ENCODE measurements around the gene FGF14. TPM values are rescaled to one million over a fixed set of nuclear protein-coding genes. Genes with fewer than 3 reads are reported as not detected.

The FGF14 gene
- total RNA-seq, 3 donors from 2014 or later = under 0.01 to 0.29 (median under 0.01) TPM

DNA sequence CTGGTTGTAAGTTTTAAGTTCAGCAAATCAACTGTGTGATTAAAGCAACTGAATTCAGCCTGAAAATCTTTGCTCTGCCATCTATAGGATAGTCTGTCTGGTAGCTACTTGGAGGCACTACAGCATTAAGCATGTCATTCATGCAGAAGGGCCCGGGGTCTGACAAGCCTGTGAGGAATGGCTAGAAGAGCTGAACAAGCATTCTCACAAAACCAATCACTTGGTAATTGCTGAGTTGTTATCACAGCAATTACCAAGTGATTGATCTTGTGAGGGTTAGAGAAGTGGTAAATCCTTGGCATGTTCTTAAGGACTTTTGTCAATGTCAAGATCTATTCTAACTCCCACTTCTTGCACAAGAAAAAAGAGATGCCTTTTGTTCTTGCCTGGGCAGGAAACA lies 356.1 kb downstream of the FGF14 start:
- no peaks in the 10 kb centered on the region for H3K36me3 ChIP-seq
- no peak overlapping the region for H3K4me3 ChIP-seq
- H3K27me3 ChIP-seq = no peaks in the 10 kb centered on the region
- H3K27ac ChIP-seq = no peak overlapping the region
- no peaks in the 10 kb centered on the region for H3K4me1 ChIP-seq
- no peak for DNase-seq (ENCODE audit: low spot score in 2 of 2)
- intact Hi-C loops (cut with DNase I; ENCODE audit: low total_unique reads) = no loop called here
- H3K9me3 ChIP-seq = peaks cover 0 to 4% of the 10 kb centered on the region in 2 donors
- TF ChIP-seq, protein P1, sequence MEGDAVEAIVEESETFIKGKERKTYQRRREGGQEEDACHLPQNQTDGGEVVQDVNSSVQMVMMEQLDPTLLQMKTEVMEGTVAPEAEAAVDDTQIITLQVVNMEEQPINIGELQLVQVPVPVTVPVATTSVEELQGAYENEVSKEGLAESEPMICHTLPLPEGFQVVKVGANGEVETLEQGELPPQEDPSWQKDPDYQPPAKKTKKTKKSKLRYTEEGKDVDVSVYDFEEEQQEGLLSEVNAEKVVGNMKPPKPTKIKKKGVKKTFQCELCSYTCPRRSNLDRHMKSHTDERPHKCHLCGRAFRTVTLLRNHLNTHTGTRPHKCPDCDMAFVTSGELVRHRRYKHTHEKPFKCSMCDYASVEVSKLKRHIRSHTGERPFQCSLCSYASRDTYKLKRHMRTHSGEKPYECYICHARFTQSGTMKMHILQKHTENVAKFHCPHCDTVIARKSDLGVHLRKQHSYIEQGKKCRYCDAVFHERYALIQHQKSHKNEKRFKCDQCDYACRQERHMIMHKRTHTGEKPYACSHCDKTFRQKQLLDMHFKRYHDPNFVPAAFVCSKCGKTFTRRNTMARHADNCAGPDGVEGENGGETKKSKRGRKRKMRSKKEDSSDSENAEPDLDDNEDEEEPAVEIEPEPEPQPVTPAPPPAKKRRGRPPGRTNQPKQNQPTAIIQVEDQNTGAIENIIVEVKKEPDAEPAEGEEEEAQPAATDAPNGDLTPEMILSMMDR (IDR thresholded peaks at IDR 0.05) = no peak

DNA sequence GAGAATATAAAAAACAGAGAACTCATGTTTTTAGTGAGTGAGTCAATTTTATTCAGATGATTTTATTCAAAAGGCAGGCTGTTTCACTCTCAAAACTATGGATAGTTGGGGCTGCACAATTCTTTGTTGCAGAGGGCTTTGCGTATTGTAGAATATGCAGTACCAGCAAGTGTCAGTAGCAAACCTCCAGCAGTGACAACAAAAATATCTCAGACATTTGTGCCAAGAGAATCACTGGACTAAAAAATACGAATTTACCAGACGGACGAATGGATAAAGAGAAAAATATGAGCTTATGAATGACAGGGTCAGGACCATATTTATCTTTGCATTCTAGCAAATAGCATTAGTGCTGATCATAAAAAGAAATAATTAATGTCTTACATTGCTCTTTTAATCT lies 359.1 kb downstream of the FGF14 start:
- Histone ChIP-seq H3K9me3 (no peaks in the 10 kb centered on the region), H3K27ac (no peak overlapping the region), H3K4me3 (no peak overlapping the region), H3K4me1 (no peaks in the 10 kb centered on the region), H3K27me3 (no peaks in the 10 kb centered on the region), H3K36me3 (no peaks in the 10 kb centered on the region)
- intact Hi-C loops (cut with DNase I; ENCODE audit: low total_unique reads) = no loop called here
- TF ChIP-seq, protein P1 (IDR thresholded peaks at IDR 0.05) = no peak
- TF ChIP-seq POLR2A (IDR thresholded peaks at IDR 0.05) (no peak), POLR2AphosphoS5 (IDR thresholded peaks at IDR 0.05) (no peak)
- DNase-seq (ENCODE audit: low spot score in 2 of 2) = no peak

DNA sequence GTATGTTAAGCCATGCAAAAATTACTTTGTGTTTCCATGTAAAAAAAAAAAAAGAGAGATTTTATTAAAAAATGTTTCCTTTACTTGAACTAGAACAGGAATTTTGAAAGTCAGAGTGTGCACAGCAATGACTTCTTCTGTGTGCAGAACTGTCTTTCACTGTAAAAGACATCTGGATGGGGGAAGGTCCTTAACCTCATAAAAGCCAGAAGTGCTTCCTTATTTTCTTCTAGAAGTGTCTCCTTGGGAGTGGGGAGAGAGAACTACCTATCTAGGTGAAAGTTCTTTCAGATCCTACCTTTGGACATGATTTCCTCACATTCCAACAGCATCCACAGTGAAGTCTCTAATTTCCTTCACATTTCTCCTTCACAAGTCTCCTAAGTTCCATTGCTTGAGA lies 360.3 kb downstream of the FGF14 start:
- H3K27ac ChIP-seq = no peak overlapping the region
- no peak overlapping the region for H3K4me3 ChIP-seq
- no peaks in the 10 kb centered on the region for H3K36me3 ChIP-seq
- no peaks in the 10 kb centered on the region for H3K4me1 ChIP-seq
- no peaks in the 10 kb centered on the region for H3K9me3 ChIP-seq
- intact Hi-C loops (cut with DNase I; ENCODE audit: low total_unique reads) = no loop called here
- TF ChIP-seq, protein P1 (IDR thresholded peaks at IDR 0.05) = no peak
- TF ChIP-seq POLR2AphosphoS5 (IDR thresholded peaks at IDR 0.05) = no peak
- TF ChIP-seq POLR2A (IDR thresholded peaks at IDR 0.05) = no peak
- H3K27me3 ChIP-seq = no peaks in the 10 kb centered on the region
- DNase-seq (ENCODE audit: low spot score in 2 of 2) = no peak

DNA sequence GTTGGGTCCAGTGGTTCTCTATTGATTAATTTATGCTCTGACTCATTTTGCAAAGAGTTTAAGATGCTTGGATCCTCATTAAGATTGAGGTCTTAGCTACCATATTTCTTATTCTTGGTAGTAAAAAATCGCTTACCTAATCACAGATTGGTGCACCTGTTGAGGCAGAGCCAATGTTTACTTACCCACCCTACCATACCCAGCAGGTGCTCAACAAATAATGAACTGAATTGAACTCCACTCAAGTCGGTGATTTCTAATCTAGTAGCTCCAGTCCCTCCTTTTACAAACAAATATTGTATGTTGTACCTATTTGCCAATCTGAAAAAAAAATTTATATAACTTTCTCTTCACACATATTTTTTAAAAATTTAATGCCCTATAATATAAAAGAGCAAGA lies 361.0 kb downstream of the FGF14 start:
- no peaks in the 10 kb centered on the region for H3K4me1 ChIP-seq
- no peaks in the 10 kb centered on the region for H3K36me3 ChIP-seq
- H3K27ac ChIP-seq = no peak overlapping the region
- H3K4me3 ChIP-seq = no peak overlapping the region
- H3K27me3 ChIP-seq = no peaks in the 10 kb centered on the region
- no peaks in the 10 kb centered on the region for H3K9me3 ChIP-seq
- TF ChIP-seq, protein P1 (IDR thresholded peaks at IDR 0.05) = no peak
- intact Hi-C loops (cut with DNase I; ENCODE audit: low total_unique reads) = no loop called here
- no peak for DNase-seq (ENCODE audit: low spot score in 2 of 2)

DNA sequence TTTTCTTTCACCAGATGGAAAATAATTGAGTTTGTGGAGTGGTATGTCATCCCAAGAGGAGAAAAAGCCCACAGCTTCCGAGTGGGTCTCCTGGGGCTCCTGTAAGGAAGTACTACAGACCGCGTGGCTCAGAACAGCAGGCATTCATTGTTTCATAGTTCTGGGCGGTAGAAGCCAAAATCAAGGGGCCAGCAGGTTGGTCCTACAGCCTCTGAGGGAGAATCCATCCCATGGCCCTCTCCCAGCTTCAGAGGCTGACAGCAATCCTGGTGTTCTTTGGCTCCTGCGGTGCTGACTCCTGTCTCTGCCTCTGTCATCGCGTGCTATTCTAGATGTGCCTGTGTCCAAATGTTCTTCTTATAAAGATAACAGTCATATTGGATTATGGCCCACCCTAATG lies 362.6 kb downstream of the FGF14 start:
- H3K36me3 ChIP-seq = no peaks in the 10 kb centered on the region
- H3K4me3 ChIP-seq = no peak overlapping the region
- no peak for TF ChIP-seq POLR2A (IDR thresholded peaks at IDR 0.05)
- TF ChIP-seq, protein P1 (IDR thresholded peaks at IDR 0.05) = no peak
- no peaks in the 10 kb centered on the region for H3K4me1 ChIP-seq
- H3K27ac ChIP-seq = no peak overlapping the region
- intact Hi-C loops (cut with DNase I; ENCODE audit: low total_unique reads) = no loop called here
- no peak for DNase-seq (ENCODE audit: low spot score in 2 of 2)
- no peaks in the 10 kb centered on the region for H3K9me3 ChIP-seq
- no peaks in the 10 kb centered on the region for H3K27me3 ChIP-seq
